Panc1 (cell line): Measurements from ENCODE around the gene WDR70.

Experiments
- CTCF ChIP-seq: fragments of 450-650 bp; IDR thresholded peaks from 2 replicates; pipeline ENCODE4 v1.5.1; 2017; ENCODE audit warnings: mild to moderate bottlenecking
- POLR2AphosphoS5 ChIP-seq: IDR thresholded peaks from 2 replicates; pipeline ENCODE4 v1.6.1; 2012; ENCODE audit warnings: mild to moderate bottlenecking, low read depth, low read length, moderate library complexity
- REST ChIP-seq, 2 experiments: IDR thresholded peaks; 2 replicates each; pipeline ENCODE4 v1.6.1; 2011 to 2012; ENCODE audit warnings: low read depth in 2 of 2, control low read depth in 1 of 2, low read length in 1 of 2, mild to moderate bottlenecking in 1 of 2, moderate library complexity in 1 of 2; ENCODE audit not compliant: insufficient read depth in 1 of 2
- SIN3A ChIP-seq: IDR thresholded peaks from 2 replicates; pipeline ENCODE4 v1.6.1; 2012; ENCODE audit warnings: low read depth, mild to moderate bottlenecking, low read length, moderate library complexity, borderline replicate concordance; ENCODE audit not compliant: insufficient read depth
- TCF7L2 ChIP-seq: IDR thresholded peaks from 2 replicates; pipeline ENCODE4 v1.6.1; 2011; ENCODE audit warnings: mild to moderate bottlenecking, low read depth, low read length, inconsistent platforms

GRCh38 chr5:37715992-37716391, 336.9 kb downstream of the WDR70 start:
- no peak for TF ChIP-seq POLR2AphosphoS5
- TF ChIP-seq CTCF = no peak
- no peak for TF ChIP-seq TCF7L2
- no peak for TF ChIP-seq REST (IDR thresholded peaks at IDR 0.05; ENCODE audit: insufficient read depth in 1 of 2, low read depth in 2 of 2, low read length in 1 of 2)
- TF ChIP-seq SIN3A = no peak
